ENCODE results near the gene EP400. TPM values are rescaled to one million over a fixed set of nuclear protein-coding genes. Genes with fewer than 3 reads are reported as not detected.

EP400 gene
- total and polyA plus RNA-seq, 9 of the 15 experiments (the other 6 are each of a cell fraction or from before 2014, with no cell fraction given): 4.5 to 58.0 (median 7.0) TPM

DNA sequence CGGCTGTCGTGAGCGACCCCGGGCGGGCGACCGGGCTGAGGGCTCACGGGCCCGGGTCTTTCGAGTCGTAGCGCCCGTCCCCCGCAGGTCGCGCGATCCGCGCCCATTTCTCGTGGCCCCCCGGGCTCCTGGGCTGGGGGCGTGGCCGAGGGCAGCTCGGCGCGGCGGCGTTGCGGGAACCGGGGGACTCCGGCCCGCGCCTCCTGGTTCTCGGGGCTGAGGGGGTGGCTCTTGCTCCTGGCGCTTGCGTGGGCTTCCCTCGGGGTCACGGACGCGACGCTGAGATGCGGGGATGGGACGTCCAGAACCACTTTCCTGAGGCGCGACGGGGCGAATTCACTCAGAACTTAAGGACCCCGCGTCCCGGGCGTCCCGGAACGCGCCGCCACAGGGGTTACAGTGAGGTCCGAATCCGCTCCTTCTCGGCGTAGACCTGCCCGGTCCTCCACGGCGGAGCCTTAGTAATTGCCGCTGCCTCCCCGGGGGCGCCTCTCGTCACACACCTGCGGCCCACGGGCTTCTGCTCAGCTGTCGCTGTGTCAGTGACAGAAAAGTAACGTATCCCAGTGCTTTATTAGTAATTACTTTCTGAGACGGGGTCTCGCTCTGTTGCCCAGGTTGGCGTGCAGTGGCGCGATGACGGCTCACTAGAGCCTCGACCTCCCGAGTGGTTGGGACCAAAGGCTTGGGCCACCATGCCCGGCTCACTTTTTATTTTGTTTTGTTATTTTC, 606 bp downstream of the EP400 start (continued):
- TF ChIP-seq, protein P1, sequence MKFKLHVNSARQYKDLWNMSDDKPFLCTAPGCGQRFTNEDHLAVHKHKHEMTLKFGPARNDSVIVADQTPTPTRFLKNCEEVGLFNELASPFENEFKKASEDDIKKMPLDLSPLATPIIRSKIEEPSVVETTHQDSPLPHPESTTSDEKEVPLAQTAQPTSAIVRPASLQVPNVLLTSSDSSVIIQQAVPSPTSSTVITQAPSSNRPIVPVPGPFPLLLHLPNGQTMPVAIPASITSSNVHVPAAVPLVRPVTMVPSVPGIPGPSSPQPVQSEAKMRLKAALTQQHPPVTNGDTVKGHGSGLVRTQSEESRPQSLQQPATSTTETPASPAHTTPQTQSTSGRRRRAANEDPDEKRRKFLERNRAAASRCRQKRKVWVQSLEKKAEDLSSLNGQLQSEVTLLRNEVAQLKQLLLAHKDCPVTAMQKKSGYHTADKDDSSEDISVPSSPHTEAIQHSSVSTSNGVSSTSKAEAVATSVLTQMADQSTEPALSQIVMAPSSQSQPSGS (CRISPR knock-in tag; IDR thresholded peaks at IDR 0.05): no peak
- no peak for TF ChIP-seq GTF2A2 (tag; IDR thresholded peaks at IDR 0.05)
- TF ChIP-seq, protein P2, sequence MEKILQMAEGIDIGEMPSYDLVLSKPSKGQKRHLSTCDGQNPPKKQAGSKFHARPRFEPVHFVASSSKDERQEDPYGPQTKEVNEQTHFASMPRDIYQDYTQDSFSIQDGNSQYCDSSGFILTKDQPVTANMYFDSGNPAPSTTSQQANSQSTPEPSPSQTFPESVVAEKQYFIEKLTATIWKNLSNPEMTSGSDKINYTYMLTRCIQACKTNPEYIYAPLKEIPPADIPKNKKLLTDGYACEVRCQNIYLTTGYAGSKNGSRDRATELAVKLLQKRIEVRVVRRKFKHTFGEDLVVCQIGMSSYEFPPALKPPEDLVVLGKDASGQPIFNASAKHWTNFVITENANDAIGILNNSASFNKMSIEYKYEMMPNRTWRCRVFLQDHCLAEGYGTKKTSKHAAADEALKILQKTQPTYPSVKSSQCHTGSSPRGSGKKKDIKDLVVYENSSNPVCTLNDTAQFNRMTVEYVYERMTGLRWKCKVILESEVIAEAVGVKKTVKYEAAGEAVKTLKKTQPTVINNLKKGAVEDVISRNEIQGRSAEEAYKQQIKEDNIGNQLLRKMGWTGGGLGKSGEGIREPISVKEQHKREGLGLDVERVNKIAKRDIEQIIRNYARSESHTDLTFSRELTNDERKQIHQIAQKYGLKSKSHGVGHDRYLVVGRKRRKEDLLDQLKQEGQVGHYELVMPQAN (IDR thresholded peaks at IDR 0.05; ENCODE audit: borderline replicate concordance): no peak
- TF ChIP-seq ZBTB8A (IDR thresholded peaks at IDR 0.05; ENCODE audit: partially characterized antibody): no peak
- no peak for TF ChIP-seq ETV5 (CRISPR knock-in tag; IDR thresholded peaks at IDR 0.05; ENCODE audit: low read depth)
- TF ChIP-seq HDGF (IDR thresholded peaks at IDR 0.05): no peak
- TF ChIP-seq, protein P3, sequence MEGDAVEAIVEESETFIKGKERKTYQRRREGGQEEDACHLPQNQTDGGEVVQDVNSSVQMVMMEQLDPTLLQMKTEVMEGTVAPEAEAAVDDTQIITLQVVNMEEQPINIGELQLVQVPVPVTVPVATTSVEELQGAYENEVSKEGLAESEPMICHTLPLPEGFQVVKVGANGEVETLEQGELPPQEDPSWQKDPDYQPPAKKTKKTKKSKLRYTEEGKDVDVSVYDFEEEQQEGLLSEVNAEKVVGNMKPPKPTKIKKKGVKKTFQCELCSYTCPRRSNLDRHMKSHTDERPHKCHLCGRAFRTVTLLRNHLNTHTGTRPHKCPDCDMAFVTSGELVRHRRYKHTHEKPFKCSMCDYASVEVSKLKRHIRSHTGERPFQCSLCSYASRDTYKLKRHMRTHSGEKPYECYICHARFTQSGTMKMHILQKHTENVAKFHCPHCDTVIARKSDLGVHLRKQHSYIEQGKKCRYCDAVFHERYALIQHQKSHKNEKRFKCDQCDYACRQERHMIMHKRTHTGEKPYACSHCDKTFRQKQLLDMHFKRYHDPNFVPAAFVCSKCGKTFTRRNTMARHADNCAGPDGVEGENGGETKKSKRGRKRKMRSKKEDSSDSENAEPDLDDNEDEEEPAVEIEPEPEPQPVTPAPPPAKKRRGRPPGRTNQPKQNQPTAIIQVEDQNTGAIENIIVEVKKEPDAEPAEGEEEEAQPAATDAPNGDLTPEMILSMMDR (IDR thresholded peaks at IDR 0.05 in 2 of 3, conservative IDR thresholded peaks at IDR 0.05 in 1 of 3; ENCODE audit: insufficient read depth in 2 of 3, low read depth in 1 of 3, low read length in 3 of 3): no peak
- TF ChIP-seq MAFF (IDR thresholded peaks at IDR 0.05; ENCODE audit: low read length): no peak
- TF ChIP-seq RBFOX2 (IDR thresholded peaks at IDR 0.05; ENCODE audit: low read depth, low read length): peak; percentile 80
- TF ChIP-seq HMG20B (CRISPR knock-in tag; IDR thresholded peaks at IDR 0.05): no peak
- TF ChIP-seq, protein P4, sequence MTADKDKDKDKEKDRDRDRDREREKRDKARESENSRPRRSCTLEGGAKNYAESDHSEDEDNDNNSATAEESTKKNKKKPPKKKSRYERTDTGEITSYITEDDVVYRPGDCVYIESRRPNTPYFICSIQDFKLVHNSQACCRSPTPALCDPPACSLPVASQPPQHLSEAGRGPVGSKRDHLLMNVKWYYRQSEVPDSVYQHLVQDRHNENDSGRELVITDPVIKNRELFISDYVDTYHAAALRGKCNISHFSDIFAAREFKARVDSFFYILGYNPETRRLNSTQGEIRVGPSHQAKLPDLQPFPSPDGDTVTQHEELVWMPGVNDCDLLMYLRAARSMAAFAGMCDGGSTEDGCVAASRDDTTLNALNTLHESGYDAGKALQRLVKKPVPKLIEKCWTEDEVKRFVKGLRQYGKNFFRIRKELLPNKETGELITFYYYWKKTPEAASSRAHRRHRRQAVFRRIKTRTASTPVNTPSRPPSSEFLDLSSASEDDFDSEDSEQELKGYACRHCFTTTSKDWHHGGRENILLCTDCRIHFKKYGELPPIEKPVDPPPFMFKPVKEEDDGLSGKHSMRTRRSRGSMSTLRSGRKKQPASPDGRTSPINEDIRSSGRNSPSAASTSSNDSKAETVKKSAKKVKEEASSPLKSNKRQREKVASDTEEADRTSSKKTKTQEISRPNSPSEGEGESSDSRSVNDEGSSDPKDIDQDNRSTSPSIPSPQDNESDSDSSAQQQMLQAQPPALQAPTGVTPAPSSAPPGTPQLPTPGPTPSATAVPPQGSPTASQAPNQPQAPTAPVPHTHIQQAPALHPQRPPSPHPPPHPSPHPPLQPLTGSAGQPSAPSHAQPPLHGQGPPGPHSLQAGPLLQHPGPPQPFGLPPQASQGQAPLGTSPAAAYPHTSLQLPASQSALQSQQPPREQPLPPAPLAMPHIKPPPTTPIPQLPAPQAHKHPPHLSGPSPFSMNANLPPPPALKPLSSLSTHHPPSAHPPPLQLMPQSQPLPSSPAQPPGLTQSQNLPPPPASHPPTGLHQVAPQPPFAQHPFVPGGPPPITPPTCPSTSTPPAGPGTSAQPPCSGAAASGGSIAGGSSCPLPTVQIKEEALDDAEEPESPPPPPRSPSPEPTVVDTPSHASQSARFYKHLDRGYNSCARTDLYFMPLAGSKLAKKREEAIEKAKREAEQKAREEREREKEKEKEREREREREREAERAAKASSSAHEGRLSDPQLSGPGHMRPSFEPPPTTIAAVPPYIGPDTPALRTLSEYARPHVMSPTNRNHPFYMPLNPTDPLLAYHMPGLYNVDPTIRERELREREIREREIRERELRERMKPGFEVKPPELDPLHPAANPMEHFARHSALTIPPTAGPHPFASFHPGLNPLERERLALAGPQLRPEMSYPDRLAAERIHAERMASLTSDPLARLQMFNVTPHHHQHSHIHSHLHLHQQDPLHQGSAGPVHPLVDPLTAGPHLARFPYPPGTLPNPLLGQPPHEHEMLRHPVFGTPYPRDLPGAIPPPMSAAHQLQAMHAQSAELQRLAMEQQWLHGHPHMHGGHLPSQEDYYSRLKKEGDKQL (CRISPR knock-in tag; IDR thresholded peaks at IDR 0.05; ENCODE audit: borderline replicate concordance): no peak
- no peak for TF ChIP-seq RHOXF2B (CRISPR knock-in tag; conservative IDR thresholded peaks at IDR 0.05)
- 0 out of 2 replicates have a peak, but pooled peaks have one; percentile 13 for TF ChIP-seq SMARCA5 (IDR thresholded peaks at IDR 0.05)
- no peak for TF ChIP-seq NR2C2 (CRISPR knock-in tag; IDR thresholded peaks at IDR 0.05)
- peak; percentile 6; the same call in 1 of the 2 replicates for TF ChIP-seq NR2C2 (tag; IDR thresholded peaks at IDR 0.05)
